Activated CD4-positive, alpha-beta T cell treated with anti-CD3 and anti-CD28 coated beads, Interleukin-10, Interleukin-2, amounts not matched to agents 100 ng/mL and 50 ng/mL, durations not matched to agents 16 hours and 8 hours (primary cell): ENCODE measurements around the gene RBFA.

Source experiments
- DNase-seq: peaks from one replicate; pipeline ENCODE4 v3.0.0-alpha.2; 2020

The RBFA gene

DNA sequence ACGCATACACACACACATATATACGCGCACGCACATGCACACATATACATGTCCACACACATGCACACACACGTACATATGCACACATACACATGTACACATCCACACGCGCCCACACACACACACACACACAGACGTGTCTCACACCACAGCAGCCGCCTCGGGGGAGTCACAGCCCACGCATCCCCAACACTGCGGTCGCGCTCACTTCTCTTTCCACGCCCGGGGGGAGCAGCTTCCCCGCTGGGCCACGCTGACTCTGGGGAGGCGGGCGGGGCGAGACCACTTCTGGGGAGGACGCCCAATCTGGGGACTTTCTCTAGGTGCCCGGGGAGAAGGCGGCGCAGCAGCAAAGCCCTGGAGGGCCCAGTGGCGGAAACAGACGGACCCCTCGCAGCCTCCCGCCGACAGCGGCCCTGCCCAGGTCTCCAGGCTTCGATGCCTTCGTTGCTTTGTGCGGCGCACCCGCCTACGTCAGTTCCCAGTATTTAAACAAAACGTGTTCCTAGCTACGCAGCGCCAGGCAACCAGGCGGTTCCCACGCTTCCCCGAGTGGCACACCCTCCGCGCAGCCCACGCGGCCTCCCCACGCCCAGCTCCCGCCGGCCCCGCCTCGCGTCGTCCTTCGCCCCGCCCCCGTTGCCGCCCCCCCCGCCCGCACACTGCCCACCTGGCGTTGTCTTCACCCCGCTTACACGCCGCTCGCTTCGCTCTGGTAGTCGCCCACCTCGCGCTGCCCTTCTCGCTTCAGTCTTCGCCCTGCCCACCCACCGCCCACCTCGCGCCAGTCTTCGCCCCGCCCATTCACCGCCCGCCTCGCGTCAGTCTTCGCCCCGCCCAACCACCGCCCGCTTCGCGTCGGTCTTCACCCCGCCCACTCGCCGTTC, 810 bp upstream of the RBFA start:
- DNase-seq = no peak

DNA sequence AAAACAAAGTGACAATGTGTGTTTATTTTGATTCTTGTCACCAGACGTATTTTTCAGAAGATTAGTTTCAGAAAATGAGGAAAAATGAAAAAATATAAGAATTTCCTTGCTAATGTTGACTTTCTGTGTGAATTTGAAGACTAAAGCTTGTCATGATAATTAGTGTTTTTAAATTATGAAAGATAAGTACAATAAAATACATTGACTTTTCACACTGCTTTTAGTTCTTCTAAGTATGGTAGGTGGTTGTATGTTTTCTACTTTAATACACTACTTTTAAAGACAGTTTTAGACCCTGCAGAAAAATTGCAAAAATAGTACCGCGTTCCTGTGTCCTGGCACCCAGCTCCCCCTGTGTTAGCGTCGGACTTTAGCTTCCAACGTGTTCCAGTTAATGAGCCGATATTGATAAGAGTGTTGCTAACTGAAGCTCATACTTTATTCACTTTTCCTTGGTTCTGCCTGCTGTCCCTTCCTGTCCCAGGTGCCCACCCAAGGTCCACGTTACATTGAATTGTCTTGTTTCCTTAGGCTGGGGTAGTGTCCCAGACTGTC, 695 bp downstream of the RBFA start:
- DNase-seq = no peak

DNA sequence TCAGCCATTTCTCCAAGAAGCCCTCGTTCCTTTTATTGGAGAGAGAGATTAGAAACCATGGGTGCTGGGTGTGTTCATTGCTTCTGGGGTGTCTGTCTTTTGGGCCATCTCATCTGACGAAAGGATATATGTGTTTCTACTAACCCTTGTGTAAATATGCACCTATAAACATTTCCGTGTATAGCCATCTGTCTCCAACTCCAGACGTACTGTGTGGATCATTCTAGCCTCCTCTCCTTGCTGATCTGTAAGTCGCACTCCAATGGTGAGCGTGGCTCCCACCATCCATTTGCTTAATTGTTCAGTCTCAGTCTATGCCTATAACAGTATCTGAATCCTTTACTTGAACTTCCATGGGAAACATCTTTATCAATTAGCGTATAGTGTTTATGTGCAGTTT, 1.8 kb downstream of the RBFA start:
- no peak for DNase-seq

DNA sequence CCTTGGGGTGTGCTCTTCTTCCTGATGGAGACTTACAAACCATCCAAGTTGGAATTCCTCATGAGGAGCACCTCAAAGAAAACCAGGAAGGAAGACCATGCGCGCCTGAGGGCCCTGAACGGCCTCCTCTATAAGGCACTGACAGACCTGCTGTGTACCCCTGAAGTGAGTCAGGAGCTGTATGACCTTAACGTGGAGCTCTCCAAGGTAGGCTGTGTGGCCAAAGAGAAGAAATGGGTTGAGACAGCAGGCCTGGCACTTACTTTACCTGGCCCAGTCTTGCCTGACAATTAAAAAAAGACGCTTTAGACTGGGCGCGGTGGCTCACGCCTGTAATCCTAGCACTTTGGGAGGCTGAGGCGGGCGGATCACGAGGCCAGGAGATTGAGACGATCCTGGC, 3.1 kb downstream of the RBFA start:
- no peak for DNase-seq

DNA sequence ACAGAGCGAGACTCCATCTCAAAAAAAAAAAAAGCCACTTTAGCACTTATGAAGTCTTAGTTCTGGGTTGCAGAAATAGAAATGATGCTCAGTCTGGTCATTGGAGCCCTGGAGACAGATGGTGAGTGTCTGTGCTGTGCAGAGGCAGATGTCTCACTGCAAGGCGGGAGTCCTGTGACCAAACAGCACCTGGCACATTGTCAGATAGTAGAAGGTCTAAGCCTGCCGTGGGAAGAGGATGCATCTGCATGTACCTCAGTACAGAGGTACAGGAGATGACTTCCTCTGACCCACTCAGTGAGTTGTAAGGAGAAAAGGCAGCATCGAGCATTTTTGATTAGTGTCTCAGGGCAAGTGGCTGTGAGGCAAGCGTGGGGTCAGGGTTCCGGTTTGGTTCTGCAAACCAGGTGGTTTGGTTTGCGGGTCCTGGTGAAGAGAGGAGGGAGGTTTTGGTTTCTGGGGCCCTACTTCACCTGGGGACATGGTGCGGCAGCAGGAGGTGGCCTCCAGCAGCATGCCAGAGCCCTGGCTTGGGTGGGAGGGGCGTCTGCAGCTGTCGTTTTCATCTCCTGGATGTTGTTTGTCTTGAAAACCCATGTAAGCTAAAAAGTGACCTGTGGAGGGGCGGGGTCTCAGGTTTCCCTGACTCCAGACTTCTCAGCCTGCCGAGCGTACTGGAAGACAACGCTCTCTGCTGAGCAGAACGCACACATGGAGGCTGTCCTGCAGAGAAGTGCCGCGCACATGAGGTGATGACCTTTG, 3.8 kb downstream of the RBFA start:
- DNase-seq = no peak

DNA sequence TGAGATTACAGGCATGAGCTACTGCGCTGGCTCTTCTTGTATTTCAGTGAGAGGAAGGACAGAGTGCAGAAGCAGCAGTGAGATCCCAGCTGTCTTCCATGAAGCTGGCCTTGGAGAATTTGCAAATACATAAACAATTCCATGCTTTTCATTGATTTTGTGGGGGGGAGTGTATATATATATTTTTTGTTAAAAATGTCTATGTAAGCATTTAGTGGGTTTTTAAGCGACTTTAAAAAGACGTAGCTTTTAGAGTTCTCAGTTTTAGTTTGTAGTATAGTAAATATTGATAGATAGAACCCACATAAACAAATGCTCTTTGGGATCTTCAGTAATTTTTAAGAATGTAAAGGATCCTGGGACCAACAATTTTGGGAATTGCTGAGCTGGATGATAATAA, 6.3 kb downstream of the RBFA start:
- no peak for DNase-seq

DNA sequence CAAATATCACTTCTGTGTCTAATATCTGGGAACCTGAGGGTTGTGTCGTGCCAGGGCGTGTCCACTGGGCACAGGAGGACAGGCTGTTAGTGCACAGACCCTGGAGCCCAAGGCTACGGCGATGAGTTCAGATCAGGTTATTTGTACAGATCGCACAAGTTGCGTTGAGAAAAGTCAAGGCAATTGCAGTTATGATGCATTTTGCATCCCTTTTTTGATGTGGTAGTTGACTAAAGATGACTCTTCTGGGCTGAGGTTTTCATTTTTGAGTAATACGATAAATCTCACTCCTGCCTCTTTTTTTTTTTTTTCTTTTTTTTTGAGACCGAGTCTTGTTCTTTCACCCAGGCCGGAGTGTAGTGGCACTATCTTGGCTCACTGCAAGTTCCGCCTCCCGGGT, 7.2 kb downstream of the RBFA start:
- peak; percentile 32 for DNase-seq

DNA sequence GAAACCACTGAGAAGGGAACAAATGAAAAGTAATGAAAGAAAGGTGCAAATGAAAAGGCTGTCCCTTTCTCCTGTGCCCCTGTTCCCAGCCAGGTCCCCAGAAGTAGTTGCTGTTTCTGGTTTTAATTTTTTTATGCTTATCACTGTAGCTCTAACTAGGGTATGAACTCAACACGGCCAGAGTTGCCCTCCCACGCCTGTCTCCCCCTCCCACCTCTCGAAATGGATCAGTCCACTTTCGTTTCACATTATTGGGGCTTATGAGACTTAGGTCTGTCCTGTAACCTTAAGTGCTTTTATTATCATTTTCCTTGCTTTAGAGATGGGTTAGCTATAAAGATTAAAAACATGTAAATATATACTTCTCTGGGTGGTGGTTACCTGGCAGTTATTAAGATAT, 8.6 kb downstream of the RBFA start:
- DNase-seq = no peak

DNA sequence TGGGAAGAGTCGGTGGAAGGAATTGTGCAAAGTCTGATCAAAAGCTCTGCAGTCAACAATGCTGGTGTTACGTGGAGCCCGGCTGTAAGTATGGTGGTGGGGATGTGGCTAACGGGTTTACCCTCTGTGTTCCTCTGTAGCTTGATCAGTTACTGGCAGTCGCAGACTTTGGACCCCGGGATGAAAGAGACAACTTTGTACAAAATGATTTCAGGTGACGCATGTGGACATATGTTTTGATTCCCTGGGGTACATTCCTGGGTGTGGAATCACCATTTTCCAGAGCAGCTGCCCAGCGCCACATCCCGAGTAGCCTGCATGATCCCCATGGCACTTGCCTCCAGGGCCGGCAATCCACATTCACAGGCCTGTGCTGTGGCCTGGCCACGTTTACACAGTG, 9.8 kb downstream of the RBFA start:
- no peak for DNase-seq

DNA sequence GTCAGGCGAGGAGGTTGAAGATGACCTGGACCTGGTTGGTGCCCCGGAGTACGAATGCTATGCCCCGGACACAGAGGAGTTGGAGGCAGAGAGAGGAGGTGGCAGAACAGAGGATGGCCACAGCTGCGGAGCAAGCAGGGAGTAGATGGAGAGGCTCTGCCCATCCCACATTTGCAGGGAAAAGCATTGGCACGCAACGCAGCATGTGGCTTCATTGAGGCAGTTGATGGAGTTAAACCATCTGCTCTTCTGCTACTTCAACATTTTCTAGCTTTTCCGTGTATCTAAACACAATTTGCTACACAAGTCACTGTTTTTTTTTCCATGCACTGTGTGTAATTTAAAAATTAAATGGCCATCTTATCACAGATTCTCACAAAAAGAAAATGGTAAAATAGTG, 11.8 kb downstream of the RBFA start:
- no peak for DNase-seq

DNA sequence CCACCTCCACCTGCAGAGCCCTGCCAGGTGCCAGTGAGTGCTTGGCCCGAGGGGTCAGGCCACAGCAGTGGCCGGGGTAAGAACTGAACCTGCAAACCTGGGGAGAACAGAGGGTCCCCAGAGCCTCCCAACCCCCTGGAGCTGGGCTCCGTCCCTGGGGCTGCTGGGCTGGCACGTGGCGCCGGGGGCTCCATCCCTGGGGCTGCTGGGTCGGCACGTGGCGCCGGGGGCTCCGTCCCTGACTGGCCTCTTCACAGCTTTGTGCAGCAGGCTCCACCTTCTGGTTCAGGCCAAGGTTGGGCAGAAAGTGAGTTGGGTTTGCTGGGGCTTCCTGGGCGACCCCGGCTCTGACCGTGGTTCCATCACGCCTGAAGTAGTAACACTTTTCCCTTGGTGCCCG, 12.2 kb downstream of the RBFA start:
- no peak for DNase-seq

DNA sequence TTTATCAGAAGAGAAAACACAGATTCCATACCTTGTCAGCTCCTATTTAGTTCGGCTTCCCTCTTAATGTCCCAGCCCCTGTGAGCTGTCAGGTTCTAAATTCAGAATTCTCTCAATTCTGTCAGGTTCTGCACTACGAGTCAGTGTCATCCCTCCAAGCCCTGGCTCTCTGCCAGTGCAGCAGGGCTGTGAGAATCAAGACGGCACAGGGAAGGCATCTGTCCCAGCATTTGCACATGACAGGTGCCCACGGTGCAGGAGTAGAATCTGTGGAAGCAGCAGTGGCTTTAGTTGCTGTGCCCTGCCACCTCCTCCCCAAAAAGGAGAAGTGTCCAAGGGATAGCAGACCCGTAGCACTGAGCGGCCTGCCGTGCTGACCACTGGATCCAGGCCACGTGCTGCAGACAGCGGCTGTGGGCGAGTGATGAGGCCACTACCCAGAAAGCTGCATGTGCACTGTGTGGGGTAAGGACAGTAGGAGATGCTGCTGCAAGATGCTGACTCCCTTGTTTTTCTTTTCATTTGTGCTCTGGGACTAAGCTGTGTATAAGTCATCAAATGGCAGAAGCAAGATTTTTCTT, 12.8 kb downstream of the RBFA start:
- DNase-seq = no peak

DNA sequence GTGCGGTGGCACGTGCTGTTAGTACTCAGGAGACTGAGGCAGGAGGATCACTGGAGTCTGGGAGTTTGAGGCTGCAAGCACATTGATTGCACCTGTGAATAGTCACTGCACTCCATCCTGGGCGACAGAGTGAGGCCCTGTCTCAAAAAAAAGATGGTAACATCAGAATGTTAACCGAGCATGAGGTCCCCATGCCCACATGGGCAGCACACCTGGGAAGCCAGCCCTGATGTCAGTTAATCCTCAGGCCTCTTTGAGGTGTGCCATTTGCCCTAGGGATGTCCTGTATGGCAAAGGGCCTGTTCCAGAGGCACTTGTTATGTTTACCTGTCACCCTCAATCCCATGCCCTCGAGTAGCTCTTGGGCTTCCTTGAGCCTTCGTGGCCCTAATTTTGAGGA, 16.6 kb downstream of the RBFA start:
- no peak for DNase-seq

DNA sequence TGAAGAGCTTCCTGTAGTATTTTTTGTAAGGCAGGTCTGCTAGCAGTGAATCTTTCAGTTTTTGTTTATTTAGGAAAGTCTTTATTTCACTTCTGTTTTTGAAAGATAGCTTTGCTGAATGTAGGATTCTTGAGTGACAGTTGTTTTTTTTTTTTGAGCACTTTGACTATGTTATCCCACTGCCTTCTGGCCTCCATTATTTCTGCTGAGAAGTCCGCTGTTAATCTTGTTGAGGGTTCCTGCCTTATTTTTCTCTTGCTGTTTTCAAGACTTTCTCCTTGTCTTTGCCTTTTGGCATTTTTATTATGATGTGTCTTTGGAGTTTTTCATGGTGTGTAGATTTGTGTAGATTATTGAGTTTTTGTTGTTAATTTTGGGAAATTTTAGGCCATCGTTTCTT, 21.9 kb downstream of the RBFA start:
- DNase-seq = no peak

DNA sequence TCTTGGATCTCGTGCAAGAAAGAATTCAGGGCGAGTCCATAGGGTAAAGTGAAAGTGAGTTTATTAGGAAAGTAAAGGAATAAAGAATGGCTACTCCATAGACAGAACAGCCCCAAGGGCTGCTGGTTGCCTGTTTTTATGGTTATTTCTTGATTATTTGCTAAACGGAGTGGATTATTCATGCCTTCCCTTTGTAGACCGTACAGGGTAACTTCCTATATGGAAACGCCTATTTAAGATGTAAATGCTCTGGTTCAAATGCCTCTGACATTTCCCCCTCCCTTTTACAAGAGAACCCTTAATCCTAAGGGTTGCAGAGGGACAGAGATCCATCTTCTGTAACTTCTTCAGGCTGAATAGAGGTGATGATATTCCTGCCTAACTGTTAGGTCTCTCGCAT, 25.7 kb downstream of the RBFA start:
- no peak for DNase-seq

DNA sequence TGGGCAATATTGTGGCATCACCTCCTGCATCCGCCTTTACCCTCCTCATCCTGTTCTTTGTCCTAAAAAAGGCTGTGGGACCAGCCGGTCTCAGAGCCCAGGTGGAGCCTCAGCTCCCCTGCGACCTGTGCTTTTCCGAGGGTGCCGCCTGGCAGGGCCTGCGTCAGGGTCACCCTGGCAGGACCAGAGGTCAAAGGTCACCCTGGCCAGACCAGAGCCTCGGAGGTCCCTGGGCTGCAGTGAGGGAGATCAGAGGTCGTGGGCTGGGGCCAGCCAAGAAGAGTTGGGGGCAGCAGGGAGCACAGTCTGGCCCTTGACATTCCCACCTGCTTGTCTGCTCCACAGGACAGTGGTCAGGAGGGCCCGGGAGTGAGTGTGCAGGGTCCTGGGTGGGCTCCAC, 31.5 kb downstream of the RBFA start:
- no peak for DNase-seq

DNA sequence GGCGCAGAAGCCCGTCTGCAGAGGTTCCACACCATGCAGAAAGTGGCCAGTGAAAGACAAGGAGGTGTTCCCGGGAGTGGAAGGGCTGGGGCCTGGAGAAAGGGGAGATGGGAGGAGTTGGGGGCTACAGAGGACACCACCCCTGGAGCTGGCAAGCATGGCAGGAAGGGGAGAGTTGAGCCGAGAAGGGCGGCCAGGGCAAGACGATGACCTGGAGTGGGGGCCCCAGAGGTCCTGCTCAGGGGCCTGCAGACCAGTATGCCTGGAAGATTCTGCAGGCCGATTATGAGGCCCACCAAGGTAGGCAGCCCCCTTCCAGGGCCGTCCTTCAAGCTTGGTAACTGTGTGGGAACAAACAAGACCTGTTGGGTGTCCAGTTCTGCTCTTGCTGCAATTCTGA, 33.1 kb downstream of the RBFA start:
- no peak for DNase-seq

DNA sequence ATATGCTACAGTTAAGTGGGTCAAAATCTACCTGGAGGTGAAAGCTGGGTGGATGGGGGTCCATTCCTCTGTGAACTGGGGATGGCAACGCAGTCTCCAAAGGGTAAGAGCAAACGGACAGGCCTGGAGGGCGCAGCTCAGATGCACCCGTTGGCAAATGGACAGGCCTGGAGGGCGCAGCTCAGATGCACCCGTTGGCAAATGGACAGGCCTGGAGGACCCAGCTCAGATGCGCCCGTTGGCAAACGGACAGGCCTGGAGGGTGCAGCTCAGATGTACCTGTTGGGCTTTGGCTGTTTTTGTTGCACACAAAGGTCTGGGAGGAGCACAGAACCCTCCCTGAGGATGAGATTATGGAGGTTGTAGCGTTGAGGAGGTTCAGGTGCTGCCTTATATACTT, 33.7 kb downstream of the RBFA start:
- no peak for DNase-seq

DNA sequence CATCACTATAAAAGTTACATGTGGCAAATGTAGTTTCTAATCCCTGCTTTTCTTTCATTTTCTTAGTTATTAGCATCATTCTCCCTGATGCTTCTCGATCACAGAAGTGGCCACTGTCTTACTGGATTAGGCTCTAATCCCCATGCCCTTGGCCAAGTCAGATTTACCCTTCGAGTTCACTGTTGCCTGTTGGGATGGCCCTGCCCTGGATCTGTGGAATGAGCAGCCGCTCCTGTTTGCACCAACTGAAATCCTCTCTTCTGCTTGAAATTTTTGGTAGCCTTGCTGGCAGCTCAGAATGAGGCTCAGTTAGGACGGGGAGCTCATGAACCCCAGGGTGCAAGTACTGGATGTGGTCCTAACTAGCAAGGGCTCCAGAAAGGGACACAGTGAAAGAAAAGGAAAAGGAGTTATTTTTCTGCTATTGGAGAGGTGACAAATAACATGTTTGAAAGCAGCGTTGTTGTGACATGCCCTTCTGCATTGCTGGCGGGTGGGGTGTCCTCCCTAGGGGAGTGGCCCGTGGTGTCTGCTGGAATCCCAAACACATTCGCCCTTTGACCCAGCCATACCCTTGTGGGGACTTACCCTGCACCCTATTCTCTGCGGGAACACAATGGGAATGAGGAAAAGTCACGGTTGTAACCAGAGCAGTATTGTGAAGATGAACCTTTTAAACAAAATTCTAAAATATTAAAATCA, 34.5 kb downstream of the RBFA start:
- no peak for DNase-seq

DNA sequence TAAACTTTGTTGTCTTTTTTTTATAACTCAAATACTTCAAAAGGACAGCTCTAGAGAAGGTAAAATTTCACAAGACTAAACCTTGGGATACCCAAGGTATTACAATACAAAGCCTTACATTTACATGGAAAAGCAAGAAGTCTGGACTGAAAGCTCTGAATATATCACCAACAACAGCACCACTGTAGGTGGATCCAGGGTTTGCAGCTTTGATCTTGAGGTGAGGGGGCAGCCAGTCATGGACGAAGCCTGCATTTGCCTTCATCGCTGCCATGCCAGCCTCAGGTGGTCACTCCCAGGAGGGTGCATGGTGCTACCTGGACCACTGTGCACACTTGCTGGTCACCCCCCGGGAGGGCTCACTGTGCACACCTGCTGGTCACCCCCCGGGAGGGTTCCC, 36.6 kb downstream of the RBFA start:
- no peak for DNase-seq

DNA sequence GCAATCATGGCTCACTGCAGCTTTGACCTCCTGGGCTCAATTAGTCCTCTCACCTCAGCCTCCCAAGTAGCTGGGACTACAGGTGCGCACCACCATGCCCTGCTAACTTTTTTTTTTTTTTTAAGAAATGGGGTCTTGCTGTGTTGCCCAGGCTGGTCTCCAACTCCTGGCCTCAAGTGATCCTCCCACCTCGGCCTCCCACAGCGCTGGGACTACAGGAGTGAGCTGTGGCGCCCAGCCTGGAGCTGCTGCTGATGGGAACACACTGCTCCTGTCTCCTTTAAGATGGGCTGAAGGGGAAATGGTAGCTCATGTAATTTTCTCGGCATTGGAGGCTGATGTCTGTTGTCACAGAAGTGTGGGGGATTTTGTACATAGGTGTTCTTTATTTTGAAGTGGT, 39.9 kb downstream of the RBFA start:
- DNase-seq = no peak

DNA sequence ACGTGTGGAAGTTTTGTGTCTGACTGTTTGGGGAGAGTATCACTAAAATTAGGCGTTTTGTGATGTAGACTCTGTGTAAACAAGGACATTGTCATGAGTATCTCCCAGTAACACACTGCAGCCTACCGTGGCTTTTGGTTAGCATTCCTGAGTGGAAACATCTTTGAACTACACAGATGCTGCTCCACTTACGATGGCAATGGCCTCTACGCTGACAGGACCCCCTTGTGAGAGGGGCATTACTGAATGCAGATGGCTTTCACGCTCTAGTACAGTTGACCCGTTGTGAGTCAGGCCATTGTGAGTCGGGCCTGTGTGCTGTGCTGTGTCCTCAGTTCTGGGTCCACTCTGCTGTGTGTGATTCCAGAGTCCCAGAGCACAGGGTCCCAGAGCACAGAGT, 40.5 kb downstream of the RBFA start:
- DNase-seq = no peak

DNA sequence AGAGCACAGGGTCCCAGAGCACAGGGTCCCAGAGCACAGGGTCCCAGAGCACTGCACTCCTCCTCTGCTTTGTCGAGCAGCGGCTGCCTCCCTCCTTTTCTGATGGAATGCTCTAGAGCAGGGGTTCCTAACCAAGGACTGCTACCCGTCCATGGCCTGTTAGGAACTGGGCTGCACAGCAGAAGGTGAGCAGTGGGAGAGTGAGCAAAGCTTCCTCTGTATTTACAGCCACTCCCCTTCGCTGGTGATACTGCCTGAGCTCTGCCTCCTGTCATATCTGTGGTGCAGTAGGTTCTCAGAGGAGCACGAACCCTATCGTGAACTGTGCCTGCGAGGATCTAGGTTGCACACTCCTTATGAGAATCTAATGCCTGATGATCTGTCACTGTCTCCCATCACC, 41.7 kb downstream of the RBFA start:
- no peak for DNase-seq
